ENCODE measurements around the gene MADD.
A peak's percentile ranks its signal among the peaks of the same experiment; 100 is the strongest.

Gene MADD

GRCh38 chr11:47269829-47270305 is at the start of gene MADD:
Gene MADD (plus strand): TSS chr11:47270133.
- DNase-seq: no peak

GRCh38 chr11:47220401-47220821 is 49.5 kb upstream of the MADD start:
- no peak for DNase-seq

GRCh38 chr11:47222696-47223095 is 47.2 kb upstream of the MADD start:
- DNase-seq: no peak

- no peak for DNase-seq
Measured at GRCh38 chr11:47225552-47226400, 44.2 kb upstream of the MADD start.

DNA sequence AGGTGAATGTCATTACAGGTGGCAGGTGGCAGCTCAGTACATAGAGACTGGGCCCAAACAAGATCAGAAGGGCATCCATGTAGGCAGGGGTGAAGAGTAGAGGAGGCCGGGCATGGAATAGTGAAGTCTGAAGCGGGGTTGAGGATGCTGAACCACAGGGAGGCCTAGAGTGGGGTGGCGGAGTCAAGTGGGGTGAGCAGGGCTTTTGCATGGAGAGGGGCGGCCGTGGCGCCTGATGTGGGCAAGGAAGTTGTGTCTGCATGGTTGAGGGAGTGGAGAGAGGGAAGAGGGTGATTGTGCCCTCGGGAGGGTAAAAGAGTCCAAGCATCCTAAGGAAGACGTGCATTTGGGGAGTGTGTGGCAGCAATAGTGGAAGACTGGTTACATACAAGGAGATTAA is 40.8 kb upstream of the MADD start:
- no peak for DNase-seq

DNA sequence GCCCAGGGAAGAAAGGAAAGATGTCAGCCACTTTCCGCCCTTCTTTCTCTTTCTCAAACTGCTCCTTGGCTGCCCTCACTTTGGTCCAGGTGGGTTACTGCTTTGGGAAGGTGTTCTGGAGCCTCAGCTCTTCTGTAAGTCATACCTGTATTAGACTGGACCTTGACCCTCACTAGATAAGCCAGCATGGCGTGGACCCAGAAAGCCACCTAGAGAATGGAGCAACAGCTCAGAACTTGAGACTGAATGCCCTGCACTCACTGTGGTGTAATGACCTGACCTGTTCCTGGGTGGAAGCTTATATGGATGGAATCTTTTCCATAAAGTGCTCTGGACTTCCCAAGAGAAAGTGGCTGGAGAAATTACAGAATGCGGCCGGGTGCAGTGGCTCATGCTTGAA is 36.9 kb upstream of the MADD start:
- DNase-seq: no peak

GRCh38 chr11:47233989-47234668 is 35.8 kb upstream of the MADD start:
- no peak for DNase-seq

DNA sequence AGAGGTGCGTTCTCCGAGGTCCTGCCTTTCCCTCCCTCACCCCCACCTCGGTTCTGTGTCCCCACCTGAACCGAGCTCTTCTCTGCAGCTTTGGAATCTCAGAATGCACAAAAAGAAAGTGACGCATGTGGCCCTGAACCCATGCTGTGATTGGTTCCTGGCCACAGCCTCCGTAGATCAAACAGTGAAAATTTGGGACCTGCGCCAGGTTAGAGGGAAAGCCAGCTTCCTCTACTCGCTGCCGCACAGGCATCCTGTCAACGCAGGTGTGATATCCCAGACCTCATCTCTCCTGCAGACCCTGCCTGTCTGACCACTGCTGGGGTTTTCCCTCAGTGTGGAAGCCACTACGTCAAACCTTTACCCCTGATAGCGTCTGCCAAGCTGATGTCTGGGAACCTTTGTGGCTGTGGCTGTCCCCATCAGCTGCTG is 35.2 kb upstream of the MADD start:
- DNase-seq: no peak

DNA sequence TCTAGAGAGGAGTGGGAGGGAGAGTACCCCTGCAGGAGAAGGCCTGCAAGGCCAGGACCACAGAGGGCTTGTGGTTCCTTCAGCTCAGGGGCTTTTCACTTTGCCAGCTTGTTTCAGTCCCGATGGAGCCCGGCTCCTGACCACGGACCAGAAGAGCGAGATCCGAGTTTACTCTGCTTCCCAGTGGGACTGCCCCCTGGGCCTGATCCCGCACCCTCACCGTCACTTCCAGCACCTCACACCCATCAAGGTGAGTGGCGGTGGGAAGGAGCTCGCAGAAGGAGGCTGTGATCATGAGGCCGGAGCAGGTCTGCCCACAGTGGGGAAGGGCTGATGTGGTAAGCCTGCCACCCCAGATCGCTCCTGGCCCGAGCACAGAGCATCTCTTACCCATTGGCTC is 34.8 kb upstream of the MADD start:
- no peak for DNase-seq

- no peak for DNase-seq
Measured at GRCh38 chr11:47236482-47236881, 33.5 kb upstream of the MADD start.

GRCh38 chr11:47239852-47240251 is 30.1 kb upstream of the MADD start:
- no peak for DNase-seq

GRCh38 chr11:47241841-47242301 is 28.1 kb upstream of the MADD start:
- no peak for DNase-seq

GRCh38 chr11:47242596-47243192 is 27.2 kb upstream of the MADD start:
- no peak for DNase-seq

- no peak for DNase-seq
Measured at GRCh38 chr11:47243454-47243853, 26.5 kb upstream of the MADD start.

DNA sequence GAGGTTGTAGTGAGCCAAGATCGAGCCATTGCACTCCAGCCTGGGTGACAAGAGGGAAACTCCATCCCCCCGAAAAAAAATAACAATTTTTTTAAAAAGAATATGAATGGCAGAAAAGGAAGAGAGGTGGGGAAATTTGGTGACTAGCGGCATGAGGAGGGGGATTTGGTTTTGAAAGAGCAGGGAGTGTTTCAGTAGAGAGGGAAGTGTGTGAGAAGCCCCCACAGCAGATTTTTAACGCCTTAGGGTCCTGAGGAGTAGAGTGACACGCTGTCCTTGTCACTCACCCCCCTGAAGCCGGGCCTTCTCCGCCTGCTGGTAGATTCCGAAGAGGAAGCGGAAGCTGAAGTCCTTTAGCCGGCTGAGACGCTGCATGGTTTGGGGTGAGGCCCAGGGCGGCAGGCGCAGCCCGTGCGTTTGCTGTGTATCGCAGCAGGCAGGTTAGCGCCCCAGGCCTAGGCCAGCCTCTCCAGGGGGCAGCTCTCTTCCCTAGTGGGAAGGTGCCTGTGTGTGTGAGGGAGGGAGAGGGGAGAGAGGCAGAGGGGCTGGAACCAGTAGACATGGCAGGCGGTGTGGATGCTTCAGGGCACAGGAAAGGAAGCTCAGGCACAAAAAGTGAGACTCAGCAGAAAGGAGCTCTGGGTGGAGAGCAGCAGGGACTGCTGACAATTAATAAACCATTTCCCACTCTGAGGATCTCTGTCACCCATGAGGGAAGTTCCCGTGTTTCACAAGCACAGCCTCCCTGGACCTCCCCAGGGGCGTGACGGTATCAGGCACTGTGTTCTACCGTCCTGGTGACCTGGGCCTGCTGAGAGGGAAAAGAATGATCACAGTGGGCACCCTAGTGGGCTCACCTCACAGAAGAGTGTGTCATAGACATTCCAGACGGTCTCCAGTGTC is 25.2 kb upstream of the MADD start:
- DNase-seq: no peak

GRCh38 chr11:47245611-47246357 is 24.1 kb upstream of the MADD start:
- DNase-seq: no peak

DNA sequence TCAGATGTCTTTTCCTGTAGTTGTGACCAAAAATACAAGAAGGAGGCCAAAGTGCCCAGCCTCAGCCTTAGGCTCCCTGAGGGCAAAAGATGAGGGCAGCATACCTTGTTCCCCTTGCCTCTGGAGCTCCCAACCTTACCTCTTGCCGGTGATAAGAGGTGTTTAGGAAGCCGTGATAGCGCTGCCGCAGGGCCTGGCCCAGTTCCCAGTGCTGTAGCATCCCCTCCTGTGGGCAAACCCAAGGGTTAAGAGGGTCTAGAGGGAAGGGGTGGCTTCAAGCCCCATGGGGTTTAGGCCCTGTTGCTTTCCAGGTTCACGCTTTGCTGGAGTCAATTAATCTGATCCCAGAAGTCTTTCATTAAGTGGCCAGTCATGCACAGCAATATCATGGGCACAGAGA is 22.4 kb upstream of the MADD start:
- no peak for DNase-seq

- no peak for DNase-seq
Measured at GRCh38 chr11:47248304-47248663, 21.6 kb upstream of the MADD start.

DNA sequence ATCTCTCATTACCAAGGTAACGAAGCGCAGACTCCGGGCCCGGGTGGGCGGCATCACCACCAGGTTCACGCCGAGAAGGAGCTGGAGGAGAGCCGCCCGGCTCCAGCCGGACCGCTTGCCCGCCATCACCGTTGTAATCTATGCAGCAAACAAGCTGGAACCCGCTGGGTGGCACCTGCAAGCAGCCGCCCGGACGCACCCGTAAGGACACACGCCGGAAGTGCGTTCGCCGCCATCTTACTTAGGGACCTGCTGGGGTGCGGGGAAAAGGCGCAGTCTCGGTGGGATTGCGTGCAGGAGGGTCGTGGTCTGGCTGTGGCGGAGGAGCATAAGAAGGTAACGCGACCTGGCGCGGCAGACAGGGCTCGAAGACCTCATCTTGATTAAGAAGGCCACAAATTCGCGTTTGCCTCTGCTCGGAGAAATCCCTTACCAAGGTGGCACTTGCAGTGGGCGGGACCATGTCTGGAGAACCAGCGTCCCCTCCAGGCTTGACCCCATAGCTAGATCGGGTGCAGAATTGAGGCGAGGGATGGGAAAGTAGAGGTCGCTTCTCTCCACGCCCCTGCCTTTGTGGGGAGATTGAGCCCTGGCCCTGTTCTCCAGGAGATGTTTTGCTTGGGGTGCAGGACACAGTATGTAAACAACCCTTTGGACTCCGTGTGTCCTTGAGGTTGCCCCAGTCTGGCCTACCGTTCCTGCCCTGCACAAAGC is 21.1 kb upstream of the MADD start, which contains the start of gene ACP2:
TSS of gene ACP2 (minus strand) at position 151 of the 714 bp plus-strand sequence. CDS start at position 126, 25 bp downstream.
- DNase-seq: peak; percentile 79

DNA sequence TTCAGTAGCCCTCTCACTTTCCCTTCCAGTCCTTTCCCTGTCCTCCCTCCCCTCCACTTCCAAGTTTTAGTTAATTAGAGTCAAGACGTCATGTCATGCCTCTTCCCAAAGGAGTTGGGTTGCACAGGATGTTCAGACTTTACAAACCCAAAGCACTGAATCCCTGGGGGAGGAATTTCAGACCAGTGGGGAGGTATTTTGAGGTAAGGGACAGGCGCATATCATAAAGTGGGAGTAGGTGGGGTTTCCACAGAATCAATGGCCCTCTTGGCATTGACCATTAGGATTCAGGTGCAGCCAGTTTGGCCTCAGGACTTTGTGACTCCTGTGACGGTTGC is 20.6 kb upstream of the MADD start:
- DNase-seq: no peak

DNA sequence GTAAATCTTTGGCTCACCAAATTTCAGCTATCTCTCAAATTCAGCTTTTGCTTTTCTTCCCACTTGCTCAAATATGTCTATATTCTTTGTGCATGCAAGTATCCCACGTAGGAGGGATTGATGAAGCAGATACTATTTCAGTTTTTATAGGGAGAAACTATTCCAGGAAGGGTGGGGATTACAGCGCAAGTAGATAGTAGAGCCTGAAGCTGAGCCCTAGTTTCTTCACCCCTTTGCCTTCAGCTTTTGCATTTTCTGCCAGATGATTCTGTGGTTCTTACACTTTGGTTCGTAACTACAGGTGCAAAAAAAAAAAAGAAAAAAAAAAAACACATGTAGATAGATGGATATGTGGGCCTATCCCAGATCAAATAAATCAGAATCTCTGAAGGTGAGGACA is 18.2 kb upstream of the MADD start:
- DNase-seq: no peak
